ENCODE measurements around the gene SEMA4G.

SEMA4G gene

DNA sequence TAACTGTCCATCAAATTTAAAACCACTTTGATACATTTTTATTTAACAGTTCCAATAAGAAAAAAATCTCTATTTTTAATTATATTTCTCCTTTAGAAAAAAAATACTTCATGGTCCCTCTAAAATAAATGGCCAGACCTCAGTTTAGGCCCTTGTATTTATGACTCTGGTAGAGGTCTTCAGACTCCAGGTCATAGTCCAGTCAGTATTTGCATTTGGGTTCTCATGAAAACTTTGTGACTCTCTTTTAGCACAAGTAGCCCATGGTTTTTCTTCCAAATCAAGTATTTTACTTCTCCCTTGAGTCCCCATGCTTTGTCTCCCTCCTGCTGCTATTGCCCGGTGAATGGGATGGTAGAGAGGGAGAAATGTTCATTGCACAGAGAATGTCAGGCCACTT, 5.5 kb upstream of the SEMA4G start:
- no peak for DNase-seq (ENCODE audit: extremely low read depth, low read depth)
- no peak for TF ChIP-seq CTCF (IDR thresholded peaks at IDR 0.05; ENCODE audit: low read depth, low read length)

DNA sequence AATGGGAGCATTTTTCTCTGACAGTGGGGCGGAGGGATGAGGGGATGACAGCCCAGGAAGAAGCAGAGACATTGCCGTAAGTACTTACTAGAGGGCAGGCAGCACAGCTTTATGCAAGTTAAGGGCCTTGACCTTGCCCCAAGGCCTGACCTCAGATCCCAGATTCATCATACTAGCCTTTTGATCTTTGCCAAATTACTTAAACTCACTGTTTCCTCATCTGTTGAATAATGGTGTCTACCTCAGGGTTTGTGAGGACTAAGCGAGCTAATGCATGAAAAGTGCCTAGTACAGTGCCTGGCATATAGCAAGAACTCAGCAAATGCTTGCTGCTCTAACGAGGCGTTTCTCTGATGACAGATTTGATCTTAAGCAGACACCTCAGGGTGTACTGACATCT, 3.5 kb upstream of the SEMA4G start:
- no peak for DNase-seq (ENCODE audit: extremely low read depth, low read depth)
- TF ChIP-seq CTCF (IDR thresholded peaks at IDR 0.05; ENCODE audit: low read depth, low read length): no peak

DNA sequence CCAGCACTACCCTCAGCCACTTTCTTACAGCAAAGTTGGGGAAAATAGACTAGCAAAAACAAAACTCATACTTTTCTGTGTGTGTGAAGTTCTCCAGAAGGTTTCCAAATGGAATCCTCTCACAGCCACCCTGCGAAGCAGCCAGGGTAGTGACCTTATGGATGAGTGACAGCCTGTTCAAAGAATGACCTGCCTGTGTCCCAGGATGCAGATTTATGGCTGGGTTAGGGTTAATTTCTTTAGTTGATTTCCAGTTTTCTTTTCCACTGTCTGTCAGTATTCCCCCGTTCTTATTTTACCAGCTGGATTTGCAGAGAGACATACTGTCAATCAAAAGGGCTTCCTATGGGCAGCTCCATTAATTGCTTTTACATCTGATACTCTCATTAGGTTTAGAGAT, 2.4 kb upstream of the SEMA4G start:
- no peak for DNase-seq (ENCODE audit: extremely low read depth, low read depth)
- no peak for TF ChIP-seq CTCF (IDR thresholded peaks at IDR 0.05; ENCODE audit: low read depth, low read length)

- TF ChIP-seq CTCF (IDR thresholded peaks at IDR 0.05; ENCODE audit: low read depth, low read length): no peak
- no peak for DNase-seq (ENCODE audit: extremely low read depth, low read depth)
These were observed 2.0 kb upstream of the SEMA4G start for GRCh38 chr10:100967332-100967731.

DNA sequence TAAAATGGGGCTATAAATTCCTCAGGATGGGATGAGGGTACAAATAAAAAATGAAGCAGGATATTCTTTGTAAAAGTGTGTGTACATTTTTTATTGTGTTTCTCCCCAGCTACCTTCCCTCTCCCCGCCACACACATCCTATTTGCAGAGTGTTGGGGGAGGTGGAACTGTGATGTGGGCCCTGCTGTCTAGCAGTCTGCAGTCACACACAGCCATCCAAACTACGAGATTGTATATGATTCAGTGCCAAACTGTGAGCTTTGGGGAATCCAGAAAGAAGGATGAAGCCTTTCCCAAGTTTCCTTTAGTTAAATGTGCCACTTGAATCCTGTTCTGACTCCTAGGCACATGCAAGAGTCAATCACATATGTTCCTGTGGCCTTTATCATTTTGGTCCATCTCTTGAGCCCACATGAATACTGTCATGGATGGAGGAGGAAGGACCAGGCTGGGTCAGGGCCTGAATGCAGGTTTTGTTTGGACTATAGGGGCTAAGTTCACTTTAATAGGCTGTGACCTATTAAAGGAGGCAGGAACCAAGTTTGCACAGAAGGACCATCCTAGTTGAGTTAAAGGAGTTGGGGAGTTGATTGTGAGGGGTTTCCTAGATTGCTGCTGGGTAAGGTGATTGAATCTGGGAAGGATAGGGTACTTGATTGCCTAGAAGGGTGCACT, 1.1 kb upstream of the SEMA4G start:
- no peak for TF ChIP-seq CTCF (IDR thresholded peaks at IDR 0.05; ENCODE audit: low read depth, low read length)
- DNase-seq (ENCODE audit: extremely low read depth, low read depth): no peak

DNA sequence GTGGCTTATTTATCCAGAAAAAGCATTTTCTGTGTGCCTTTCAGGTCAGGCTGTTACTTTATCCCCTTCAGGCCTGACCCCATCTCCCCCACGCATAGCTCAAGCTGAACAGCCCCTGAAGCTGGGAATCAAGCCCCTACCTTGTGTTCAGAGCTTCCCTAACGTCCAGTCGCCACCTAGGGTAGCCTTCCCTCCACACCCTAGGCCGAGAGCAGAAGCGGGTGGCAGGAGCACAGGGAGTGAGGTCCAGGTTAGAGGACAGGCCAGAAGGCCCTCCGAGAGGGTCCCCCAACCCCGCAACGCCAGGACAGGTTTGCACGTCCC, 479 bp upstream of the SEMA4G start:
- no peak for DNase-seq (ENCODE audit: extremely low read depth, low read depth)
- TF ChIP-seq CTCF (IDR thresholded peaks at IDR 0.05; ENCODE audit: low read depth, low read length): no peak

DNA sequence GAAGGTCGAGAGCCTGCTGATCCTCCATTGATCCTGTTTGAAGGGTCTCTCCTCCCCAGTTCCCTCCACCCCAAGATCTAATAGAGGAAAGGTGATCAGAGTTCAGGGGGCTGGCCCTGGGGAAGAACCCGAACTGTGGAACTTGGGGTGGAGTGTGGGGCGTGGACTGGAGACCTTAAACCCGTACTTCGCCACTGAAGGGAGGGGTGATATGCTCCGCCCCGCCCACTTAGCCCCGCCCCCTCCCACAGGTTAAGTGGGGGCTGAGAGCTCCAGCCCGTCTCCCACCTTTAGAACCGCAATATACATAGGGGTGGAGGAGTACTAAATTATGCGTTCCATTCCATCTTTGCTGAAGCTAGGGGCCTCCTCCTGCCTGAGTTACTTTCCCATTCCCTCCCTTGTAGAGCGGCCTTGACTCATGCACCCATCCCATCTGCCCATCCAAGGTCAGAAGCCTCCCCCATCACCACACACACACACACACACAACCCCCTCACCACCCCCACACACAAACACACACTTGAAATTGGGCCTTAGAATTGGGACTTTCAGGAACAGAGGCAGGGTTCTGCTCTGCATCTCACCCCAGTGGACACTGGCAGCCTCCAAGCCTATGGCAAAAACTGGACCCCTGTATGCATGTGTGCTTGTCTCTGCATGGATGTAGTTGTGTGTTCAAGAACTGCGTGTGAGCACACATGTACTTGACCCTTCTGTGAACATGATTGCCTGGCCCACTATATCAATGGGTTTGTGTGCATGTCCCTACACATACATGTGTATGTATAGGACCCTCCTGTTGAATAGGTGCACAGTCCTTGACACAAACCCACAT, 991 bp downstream of the SEMA4G start:
- DNase-seq (ENCODE audit: extremely low read depth, low read depth): no peak
- TF ChIP-seq CTCF (IDR thresholded peaks at IDR 0.05; ENCODE audit: low read depth, low read length): no peak

All from AG09319 (cell line).